ENCODE measurements around the gene LAMC1. TPM values are rescaled to one million over a fixed set of nuclear protein-coding genes. Genes with fewer than 3 reads are reported as not detected.

LAMC1 gene
- total RNA-seq: 629 and 1,032 TPM in 2 replicates

GRCh38 chr1:183023146-183023600 is at the start of gene LAMC1:
LAMC1 (plus strand) TSS chr1:183023420; CDS start chr1:183023717, 297 bp downstream.
- DNase-seq (ENCODE audit: extremely low read depth, low read depth, low spot score): no peak

GRCh38 chr1:182974506-182975191 is 48.6 kb upstream of the LAMC1 start:
- DNase-seq (ENCODE audit: extremely low read depth, low read depth, low spot score): no peak

GRCh38 chr1:182977480-182977879 is 45.7 kb upstream of the LAMC1 start:
- DNase-seq (ENCODE audit: extremely low read depth, low read depth, low spot score): no peak

GRCh38 chr1:182978151-182978853 is 44.9 kb upstream of the LAMC1 start:
- DNase-seq (ENCODE audit: extremely low read depth, low read depth, low spot score): no peak

- DNase-seq (ENCODE audit: extremely low read depth, low read depth, low spot score): no peak
These were observed 39.1 kb upstream of the LAMC1 start for GRCh38 chr1:182984138-182984537.

- no peak for DNase-seq (ENCODE audit: extremely low read depth, low read depth, low spot score)
These were observed 38.6 kb upstream of the LAMC1 start for GRCh38 chr1:182984621-182985020.

- DNase-seq (ENCODE audit: extremely low read depth, low read depth, low spot score): no peak
These were observed 37.3 kb upstream of the LAMC1 start for GRCh38 chr1:182985876-182986275.

- no peak for DNase-seq (ENCODE audit: extremely low read depth, low read depth, low spot score)
These were observed 32.6 kb upstream of the LAMC1 start for GRCh38 chr1:182990413-182991144.

GRCh38 chr1:182993746-182994145 is 29.5 kb upstream of the LAMC1 start:
- no peak for DNase-seq (ENCODE audit: extremely low read depth, low read depth, low spot score)

- no peak for DNase-seq (ENCODE audit: extremely low read depth, low read depth, low spot score)
These were observed 27.3 kb upstream of the LAMC1 start for GRCh38 chr1:182995894-182996293.

GRCh38 chr1:182996816-182997215 is 26.4 kb upstream of the LAMC1 start:
- no peak for DNase-seq (ENCODE audit: extremely low read depth, low read depth, low spot score)

GRCh38 chr1:182998482-182998881 is 24.7 kb upstream of the LAMC1 start:
- DNase-seq (ENCODE audit: extremely low read depth, low read depth, low spot score): no peak

- no peak for DNase-seq (ENCODE audit: extremely low read depth, low read depth, low spot score)
These were observed 22.9 kb upstream of the LAMC1 start for GRCh38 chr1:183000167-183000962.

GRCh38 chr1:183002267-183002666 is 21.0 kb upstream of the LAMC1 start:
- DNase-seq (ENCODE audit: extremely low read depth, low read depth, low spot score): no peak

- no peak for DNase-seq (ENCODE audit: extremely low read depth, low read depth, low spot score)
These were observed 20.4 kb upstream of the LAMC1 start for GRCh38 chr1:183002797-183003196.

- DNase-seq (ENCODE audit: extremely low read depth, low read depth, low spot score): no peak
These were observed 20.0 kb upstream of the LAMC1 start for GRCh38 chr1:183003203-183003602.

- DNase-seq (ENCODE audit: extremely low read depth, low read depth, low spot score): no peak
These were observed 19.1 kb upstream of the LAMC1 start for GRCh38 chr1:183004141-183004540.

- no peak for DNase-seq (ENCODE audit: extremely low read depth, low read depth, low spot score)
These were observed 11.4 kb upstream of the LAMC1 start for GRCh38 chr1:183011859-183012258.

- no peak for DNase-seq (ENCODE audit: extremely low read depth, low read depth, low spot score)
These were observed 10.8 kb upstream of the LAMC1 start for GRCh38 chr1:183012301-183012994.

GRCh38 chr1:183019139-183019740 is 4.0 kb upstream of the LAMC1 start:
- DNase-seq (ENCODE audit: extremely low read depth, low read depth, low spot score): no peak

Data from glomerular endothelial cell (primary cell).